Type B pancreatic cell (in vitro differentiated cells): ENCODE measurements around the gene TBXT. TPM values are rescaled to one million over a fixed set of nuclear protein-coding genes. Genes with fewer than 3 reads are reported as not detected.

ENCODE experiments used
- DNase-seq: peaks from one replicate; pipeline ENCODE4 v3.0.0; 2021; ENCODE audit warnings: mixed read lengths; ENCODE audit not compliant: unreplicated experiment; ENCODE audit errors: extremely low spot score
- H3K27ac Mint-ChIP-seq: 2 replicates; pipeline ENCODE4 v1.8.0; 2021; ENCODE audit warnings: mild to moderate bottlenecking, mixed read lengths
- H3K27me3 Mint-ChIP-seq: 2 replicates; pipeline ENCODE4 v1.8.0; 2021; ENCODE audit warnings: mixed read lengths
- H3K36me3 Mint-ChIP-seq: 2 replicates; pipeline ENCODE4 v1.8.0; 2021; ENCODE audit warnings: mixed read lengths
- H3K4me1 Mint-ChIP-seq: one replicate; pipeline ENCODE4 v1.8.0; 2021; ENCODE audit warnings: mixed read lengths; ENCODE audit not compliant: unreplicated experiment
- H3K4me3 Mint-ChIP-seq: 2 replicates; pipeline ENCODE4 v1.8.0; 2021; ENCODE audit warnings: mild to moderate bottlenecking, mixed read lengths
- H3K9me3 Mint-ChIP-seq: 2 replicates; pipeline ENCODE4 v1.8.0; 2021; ENCODE audit warnings: mixed read lengths
- total RNA-seq: library from RNA; stranded (reverse); gene quantifications from 2 replicates; pipeline ENCODE4 v1.2.1, GENCODE V29; 2021; ENCODE audit warnings: low replicate concordance
- TF ChIP-seq, protein P1 (sequence below): fragments of 200-600 bp; sonication (generic); conservative IDR thresholded peaks from 2 replicates; pipeline ENCODE4 v1.5.0; 2021; ENCODE audit warnings: antibody characterized with exemption, mild to moderate bottlenecking

TBXT gene
- total RNA-seq, 1 donor from 2014 or later, result 0.85 TPM

DNA sequence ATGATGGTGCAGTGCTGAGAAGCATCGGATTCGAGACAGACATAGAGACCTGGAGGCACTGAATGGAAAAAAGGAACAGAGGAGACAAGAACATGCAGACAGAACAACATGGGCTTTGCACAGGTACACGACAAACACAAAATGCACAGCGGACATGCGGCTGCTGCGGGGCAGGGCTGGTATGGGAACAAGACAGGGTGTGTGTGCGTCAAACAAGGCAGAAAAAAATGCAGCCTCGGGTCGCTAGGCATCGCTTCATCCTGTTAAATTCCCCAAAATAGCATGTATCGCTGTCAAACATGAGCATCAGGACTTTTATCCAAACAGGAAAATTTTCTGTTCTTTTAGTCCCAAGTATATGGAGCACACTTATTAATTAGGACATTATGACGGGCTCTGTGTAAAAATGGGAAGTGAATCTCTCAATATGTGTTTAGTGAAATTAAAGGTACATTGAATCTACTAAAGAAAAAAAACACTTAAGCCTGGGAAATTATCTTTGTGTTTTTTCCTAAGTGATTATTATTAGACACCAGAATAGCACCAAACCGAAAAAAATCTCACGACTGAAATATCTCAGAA, 36.1 kb upstream of the TBXT start:
- no peak overlapping the region for H3K27ac Mint-ChIP-seq
- no peaks in the 10 kb centered on the region for H3K9me3 Mint-ChIP-seq
- H3K4me3 Mint-ChIP-seq, result no peak overlapping the region
- no peaks in the 10 kb centered on the region for H3K36me3 Mint-ChIP-seq
- TF ChIP-seq, protein P1, sequence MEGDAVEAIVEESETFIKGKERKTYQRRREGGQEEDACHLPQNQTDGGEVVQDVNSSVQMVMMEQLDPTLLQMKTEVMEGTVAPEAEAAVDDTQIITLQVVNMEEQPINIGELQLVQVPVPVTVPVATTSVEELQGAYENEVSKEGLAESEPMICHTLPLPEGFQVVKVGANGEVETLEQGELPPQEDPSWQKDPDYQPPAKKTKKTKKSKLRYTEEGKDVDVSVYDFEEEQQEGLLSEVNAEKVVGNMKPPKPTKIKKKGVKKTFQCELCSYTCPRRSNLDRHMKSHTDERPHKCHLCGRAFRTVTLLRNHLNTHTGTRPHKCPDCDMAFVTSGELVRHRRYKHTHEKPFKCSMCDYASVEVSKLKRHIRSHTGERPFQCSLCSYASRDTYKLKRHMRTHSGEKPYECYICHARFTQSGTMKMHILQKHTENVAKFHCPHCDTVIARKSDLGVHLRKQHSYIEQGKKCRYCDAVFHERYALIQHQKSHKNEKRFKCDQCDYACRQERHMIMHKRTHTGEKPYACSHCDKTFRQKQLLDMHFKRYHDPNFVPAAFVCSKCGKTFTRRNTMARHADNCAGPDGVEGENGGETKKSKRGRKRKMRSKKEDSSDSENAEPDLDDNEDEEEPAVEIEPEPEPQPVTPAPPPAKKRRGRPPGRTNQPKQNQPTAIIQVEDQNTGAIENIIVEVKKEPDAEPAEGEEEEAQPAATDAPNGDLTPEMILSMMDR, result no peak
- peaks cover 14% of the 10 kb centered on the region for H3K27me3 Mint-ChIP-seq
- DNase-seq, result no peak
- no peaks in the 10 kb centered on the region for H3K4me1 Mint-ChIP-seq

DNA sequence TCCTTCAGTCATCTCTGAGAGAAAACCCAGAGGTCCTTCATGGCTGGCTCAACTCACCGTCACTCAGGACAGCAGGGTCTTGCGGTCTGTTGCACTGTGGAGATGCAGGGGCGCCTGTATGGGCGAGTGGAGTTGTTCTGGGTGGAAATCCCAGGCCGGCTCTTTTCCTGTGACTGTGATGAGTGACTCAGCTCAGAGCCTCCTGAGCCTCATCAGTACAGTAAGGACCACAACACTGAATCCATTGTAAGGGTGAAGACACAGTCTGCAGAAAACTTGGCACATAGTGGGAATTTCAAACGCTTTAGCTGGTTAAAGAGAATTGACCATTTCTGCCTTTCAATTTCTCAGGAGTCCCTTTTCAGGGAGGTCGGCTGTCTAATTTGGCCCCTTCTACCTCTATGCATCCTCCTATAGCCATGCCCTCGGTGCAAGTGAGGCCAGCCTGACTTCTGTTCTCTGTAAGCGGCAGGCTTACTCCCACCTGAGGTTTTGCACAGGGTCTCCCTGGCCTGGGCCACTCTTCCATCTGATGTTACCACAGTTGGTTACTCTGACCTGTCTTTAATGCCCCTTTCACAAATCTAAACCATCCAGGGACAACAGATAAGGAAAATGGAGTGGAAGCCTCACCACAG, 35.5 kb upstream of the TBXT start:
- Mint-ChIP-seq H3K9me3 (no peaks in the 10 kb centered on the region), H3K27me3 (peaks cover 20% of the 10 kb centered on the region)

GRCh38 chr6:166202321-166202733, 34.7 kb upstream of the TBXT start:
- no peaks in the 10 kb centered on the region for H3K36me3 Mint-ChIP-seq
- TF ChIP-seq, protein P1, result no peak
- no peak for DNase-seq
- H3K9me3 Mint-ChIP-seq, result no peaks in the 10 kb centered on the region
- H3K4me1 Mint-ChIP-seq, result no peaks in the 10 kb centered on the region
- H3K4me3 Mint-ChIP-seq, result no peak overlapping the region
- H3K27ac Mint-ChIP-seq, result no peak overlapping the region
- peaks cover 28% of the 10 kb centered on the region for H3K27me3 Mint-ChIP-seq

More for the DNA sequence above, 35.5 kb upstream of the TBXT start:
- no peak for DNase-seq
- H3K4me3 Mint-ChIP-seq, result no peak overlapping the region
- TF ChIP-seq, protein P1, result no peak
- H3K4me1 Mint-ChIP-seq, result no peaks in the 10 kb centered on the region
- H3K27ac Mint-ChIP-seq, result no peak overlapping the region
- H3K36me3 Mint-ChIP-seq, result no peaks in the 10 kb centered on the region

- TF ChIP-seq, protein P1, result no peak
- no peak overlapping the region for H3K4me3 Mint-ChIP-seq
- no peak overlapping the region for H3K27ac Mint-ChIP-seq
- H3K4me1 Mint-ChIP-seq, result no peaks in the 10 kb centered on the region
- no peaks in the 10 kb centered on the region for H3K36me3 Mint-ChIP-seq
- no peak for DNase-seq
- H3K27me3 Mint-ChIP-seq, result peaks cover 32% of the 10 kb centered on the region
- H3K9me3 Mint-ChIP-seq, result no peaks in the 10 kb centered on the region
These were observed 34.2 kb upstream of the TBXT start for GRCh38 chr6:166201878-166202277.

DNA sequence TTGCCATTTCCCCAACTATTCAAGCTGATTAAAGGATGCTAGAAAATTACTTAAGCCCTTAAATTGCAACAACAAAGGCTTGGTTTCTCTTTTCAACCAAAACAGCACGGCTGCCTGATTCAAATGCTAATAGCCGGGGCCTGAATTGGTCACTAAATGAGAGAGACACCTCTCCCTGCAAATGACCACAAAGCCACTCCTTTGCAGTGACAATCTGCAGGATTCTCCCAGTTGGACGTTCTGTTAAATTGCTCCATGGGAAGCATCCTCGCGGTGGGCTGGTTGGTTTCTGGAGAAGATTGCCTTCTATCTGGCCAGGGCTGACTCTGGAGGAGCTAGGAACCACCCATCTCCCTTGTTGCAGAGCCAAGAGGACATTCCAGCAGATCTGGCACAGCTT, 29.7 kb upstream of the TBXT start:
- Mint-ChIP-seq H3K4me3 (no peak overlapping the region), H3K4me1 (peaks cover 14% of the 10 kb centered on the region), H3K9me3 (peaks cover 4% of the 10 kb centered on the region), H3K27ac (no peak overlapping the region), H3K36me3 (no peaks in the 10 kb centered on the region), H3K27me3 (peaks cover 45% of the 10 kb centered on the region)
- TF ChIP-seq, protein P1, result no peak
- no peak for DNase-seq
